Lower lobe of right lung (tissue), 2 donors: ENCODE measurements around the gene SLFN12L. TPM values are rescaled to one million over a fixed set of nuclear protein-coding genes. Genes with fewer than 3 reads are reported as not detected.
A peak's percentile ranks its signal among the peaks of the same experiment; 100 is the strongest.

ENCODE experiments used
- ATAC-seq, 2 donors: fragments of 200-7000 bp; cut with Tn5 transposase; one replicate each; pipeline ENCODE4 v1.9.1; 2020 to 2022; ENCODE audit warnings: mild to moderate bottlenecking in 2 of 2, moderate library complexity in 2 of 2
- DNase-seq: peaks from one replicate; pipeline ENCODE4 v3.0.0-alpha.2; 2020
- H3K27ac ChIP-seq: fragments of 200-600 bp; one replicate; pipeline ENCODE4 v1.8.0; 2022
- H3K27me3 ChIP-seq: fragments of 200-600 bp; one replicate; pipeline ENCODE4 v1.8.0; 2022; ENCODE audit warnings: low read depth
- H3K36me3 ChIP-seq: fragments of 200-600 bp; one replicate; pipeline ENCODE4 v1.8.0; 2022; ENCODE audit warnings: mild to moderate bottlenecking
- H3K4me1 ChIP-seq: fragments of 200-600 bp; one replicate; pipeline ENCODE4 v1.8.0; 2022
- H3K4me3 ChIP-seq: fragments of 200-600 bp; one replicate; pipeline ENCODE4 v1.8.0; 2022; ENCODE audit warnings: mild to moderate bottlenecking
- H3K9me3 ChIP-seq: fragments of 200-600 bp; one replicate; pipeline ENCODE4 v1.8.0; 2022
- intact Hi-C: fragments of 100-400 bp; cut with DNase I; formaldehyde crosslinking; loops from one replicate; pipeline ENCODE4 v1.11.0; 2022
- total RNA-seq: library from RNA; stranded (reverse); fragmentation: NEBNext Ultra II Directional; extraction: Animal tissue kit (Norgen Biotek cat#: 25700); gene quantifications from one replicate; pipeline ENCODE4 v1.2.1, GENCODE V29; 2021
- TF ChIP-seq, protein P1 (sequence below): fragments of 200-600 bp; IDR thresholded peaks from one replicate; pipeline ENCODE4 v1.8.0; 2022; ENCODE audit warnings: antibody characterized with exemption, mild to moderate bottlenecking
- donor health status: DM: no; HTN: yes; CAD: no; lungs with severe emphysema.

Gene SLFN12L
- total RNA-seq, 1 donor from 2014 or later: 4.0 TPM

DNA sequence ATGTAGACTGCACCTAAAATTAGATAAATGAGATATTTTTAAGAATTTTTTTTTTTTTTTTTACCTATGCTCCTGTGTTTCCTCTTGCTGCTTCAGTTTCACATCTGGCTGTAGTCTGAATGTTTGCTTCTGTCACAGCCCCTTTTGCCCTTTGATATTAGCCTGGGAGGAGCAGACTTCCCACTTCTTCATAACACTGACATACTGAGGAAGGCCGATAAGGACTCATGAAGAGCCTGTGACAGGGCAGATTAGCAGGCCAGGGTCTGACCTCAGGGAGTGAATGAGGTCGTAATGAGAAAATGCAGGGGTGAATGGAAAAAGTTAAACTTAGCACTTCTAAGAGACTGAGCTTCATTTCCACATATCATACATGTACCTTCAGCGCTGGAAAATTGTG, 23.2 kb upstream of the SLFN12L start, which contains the start of gene SLFN14:
Gene SLFN14 (minus strand): TSS at position 117 of the 400 bp plus-strand sequence. CDS start 2,757 bp downstream, outside the sequence.
- TF ChIP-seq, protein P1, sequence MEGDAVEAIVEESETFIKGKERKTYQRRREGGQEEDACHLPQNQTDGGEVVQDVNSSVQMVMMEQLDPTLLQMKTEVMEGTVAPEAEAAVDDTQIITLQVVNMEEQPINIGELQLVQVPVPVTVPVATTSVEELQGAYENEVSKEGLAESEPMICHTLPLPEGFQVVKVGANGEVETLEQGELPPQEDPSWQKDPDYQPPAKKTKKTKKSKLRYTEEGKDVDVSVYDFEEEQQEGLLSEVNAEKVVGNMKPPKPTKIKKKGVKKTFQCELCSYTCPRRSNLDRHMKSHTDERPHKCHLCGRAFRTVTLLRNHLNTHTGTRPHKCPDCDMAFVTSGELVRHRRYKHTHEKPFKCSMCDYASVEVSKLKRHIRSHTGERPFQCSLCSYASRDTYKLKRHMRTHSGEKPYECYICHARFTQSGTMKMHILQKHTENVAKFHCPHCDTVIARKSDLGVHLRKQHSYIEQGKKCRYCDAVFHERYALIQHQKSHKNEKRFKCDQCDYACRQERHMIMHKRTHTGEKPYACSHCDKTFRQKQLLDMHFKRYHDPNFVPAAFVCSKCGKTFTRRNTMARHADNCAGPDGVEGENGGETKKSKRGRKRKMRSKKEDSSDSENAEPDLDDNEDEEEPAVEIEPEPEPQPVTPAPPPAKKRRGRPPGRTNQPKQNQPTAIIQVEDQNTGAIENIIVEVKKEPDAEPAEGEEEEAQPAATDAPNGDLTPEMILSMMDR: no peak
- H3K4me3 ChIP-seq: no peak within 1 kb of the TSS
- H3K27me3 ChIP-seq: peaks cover 6% of the 10 kb centered on the region
- no peaks in the 10 kb centered on the region for H3K36me3 ChIP-seq
- no peaks in the 10 kb centered on the region for H3K4me1 ChIP-seq
- H3K9me3 ChIP-seq: no peaks in the 10 kb centered on the region
- intact Hi-C loops: no loop called here
- ATAC-seq (no peak), DNase-seq (no peak)
- H3K27ac ChIP-seq: no peak within 1 kb of the TSS

DNA sequence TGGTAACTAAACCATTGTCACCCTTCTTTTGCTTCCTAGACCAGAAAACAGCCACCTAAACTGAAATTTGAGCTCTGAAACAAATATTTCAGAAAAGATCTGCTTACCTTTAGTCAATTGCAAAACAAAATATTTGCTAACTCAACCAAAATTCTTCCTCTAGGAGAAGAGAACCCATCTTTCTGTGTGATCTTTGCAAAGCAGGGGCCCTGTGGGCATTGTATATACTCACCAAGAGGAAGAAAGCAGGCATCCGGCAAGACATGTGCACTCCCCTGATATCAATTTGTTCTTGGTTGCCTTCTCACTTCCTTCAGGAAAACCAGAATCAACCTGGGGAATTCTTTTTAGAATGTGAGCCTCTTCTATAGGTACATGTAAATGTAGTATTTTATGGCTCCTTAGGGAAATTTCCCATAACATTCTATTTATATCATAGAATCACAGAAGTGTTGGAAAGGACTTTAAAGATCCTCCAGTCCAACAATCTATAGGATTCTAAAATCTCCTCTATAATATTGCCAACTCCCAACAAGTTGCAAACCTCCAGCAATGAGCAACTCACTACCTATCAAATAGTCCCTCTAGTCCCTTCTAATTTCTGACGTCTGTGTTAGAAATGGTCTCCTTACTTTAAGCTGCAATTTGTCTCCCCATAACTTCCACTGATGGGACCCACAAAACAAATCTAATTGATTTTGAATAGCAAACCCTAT, 22.2 kb upstream of the SLFN12L start:
- ATAC-seq (no peak), DNase-seq (no peak)
- TF ChIP-seq, protein P1: no peak
- Histone ChIP-seq H3K4me3 (no peak overlapping the region), H3K9me3 (no peaks in the 10 kb centered on the region), H3K27ac (no peak overlapping the region), H3K36me3 (no peaks in the 10 kb centered on the region), H3K4me1 (no peaks in the 10 kb centered on the region), H3K27me3 (peaks cover 6% of the 10 kb centered on the region)
- intact Hi-C loops: no loop called here

DNA sequence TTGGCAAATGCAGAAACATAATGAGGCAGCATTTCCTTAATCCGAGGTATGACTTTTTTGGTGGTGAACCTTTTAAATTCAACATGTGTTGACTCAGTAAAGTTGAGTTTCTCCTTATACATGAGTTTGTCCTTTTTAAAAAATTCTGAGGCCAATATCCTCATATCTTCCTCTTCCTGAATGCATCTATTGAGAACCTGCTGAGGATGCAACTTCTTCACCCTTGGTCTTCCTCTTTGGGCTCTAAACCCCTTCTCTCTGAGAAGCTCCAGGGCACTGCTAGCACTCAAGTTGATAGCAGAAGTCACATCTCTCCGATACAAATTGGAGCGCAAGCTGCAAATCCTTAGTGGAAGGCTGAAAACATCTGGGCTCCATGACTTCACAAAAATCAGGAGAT, 19.9 kb upstream of the SLFN12L start:
- H3K4me1 ChIP-seq: no peaks in the 10 kb centered on the region
- no peaks in the 10 kb centered on the region for H3K9me3 ChIP-seq
- intact Hi-C loops: no loop called here
- TF ChIP-seq, protein P1: no peak
- no peak overlapping the region for H3K27ac ChIP-seq
- DNase-seq (no peak), ATAC-seq (no peak)
- peaks cover 6% of the 10 kb centered on the region for H3K27me3 ChIP-seq
- H3K4me3 ChIP-seq: no peak overlapping the region
- no peaks in the 10 kb centered on the region for H3K36me3 ChIP-seq

DNA sequence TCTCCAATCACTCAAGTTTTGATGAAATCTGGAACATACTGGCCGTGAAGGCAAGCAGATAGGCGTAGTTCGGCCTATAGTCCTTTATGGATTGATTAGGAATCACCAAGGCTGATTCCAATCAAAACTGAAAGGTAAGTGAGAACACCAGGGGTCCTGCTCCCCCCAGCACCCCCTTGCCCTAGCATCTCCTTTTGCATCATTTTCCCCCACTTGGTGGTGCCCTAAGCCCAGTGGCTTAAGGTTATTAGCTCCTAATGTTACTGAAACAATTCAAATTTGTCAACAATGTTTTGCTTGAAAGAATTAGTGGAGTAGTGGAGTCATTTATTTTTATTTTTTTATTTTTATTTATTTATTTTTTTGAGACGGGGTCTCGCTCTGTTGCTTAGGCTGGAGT, 18.2 kb upstream of the SLFN12L start:
- Histone ChIP-seq H3K4me1 (no peaks in the 10 kb centered on the region), H3K27ac (no peak overlapping the region), H3K4me3 (no peak overlapping the region), H3K27me3 (peaks cover 6% of the 10 kb centered on the region), H3K9me3 (no peaks in the 10 kb centered on the region), H3K36me3 (no peaks in the 10 kb centered on the region)
- TF ChIP-seq, protein P1: peak; percentile 22
- intact Hi-C loops: no loop called here
- DNase-seq: no peak
- ATAC-seq: no peak

DNA sequence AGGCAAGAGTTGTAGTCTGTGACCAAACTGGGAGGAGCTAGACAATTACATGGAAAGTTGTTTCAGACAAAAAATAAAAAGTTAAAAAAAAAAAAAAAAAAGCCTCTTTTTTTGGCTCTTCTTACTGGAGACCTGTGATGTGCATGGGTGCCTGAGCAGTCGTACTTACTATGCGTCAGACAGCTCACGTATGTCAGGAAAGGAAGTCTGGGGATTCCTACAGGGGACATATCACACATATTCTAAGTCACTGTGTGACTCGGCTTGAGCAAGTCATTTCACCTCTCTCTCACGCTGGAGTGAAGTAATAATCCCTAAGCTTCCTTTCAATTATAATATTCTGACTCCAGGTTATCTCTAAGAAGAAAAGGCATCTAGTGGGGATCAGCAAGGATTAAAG, 17.2 kb upstream of the SLFN12L start:
- no peaks in the 10 kb centered on the region for H3K9me3 ChIP-seq
- intact Hi-C loops: no loop called here
- H3K27ac ChIP-seq: no peak overlapping the region
- TF ChIP-seq, protein P1: no peak
- H3K27me3 ChIP-seq: peaks cover 6% of the 10 kb centered on the region
- DNase-seq: no peak
- no peak overlapping the region for H3K4me3 ChIP-seq
- ATAC-seq: no peak
- no peaks in the 10 kb centered on the region for H3K36me3 ChIP-seq
- H3K4me1 ChIP-seq: no peaks in the 10 kb centered on the region
